Forelimb muscle (tissue), 1 donor: ENCODE measurements around the gene U2SURP. TPM values are rescaled to one million over a fixed set of nuclear protein-coding genes. Genes with fewer than 3 reads are reported as not detected.
"Not testable (repeated sequence)": the region's sequence is repeated elsewhere in the genome, so short reads cannot be mapped to it uniquely, and the experiment has no call there.

Experiments used
- DNase-seq: peaks from one replicate; pipeline ENCODE4 v3.0.0-alpha.2; 2013; ENCODE audit warnings: low read depth
- polyA plus RNA-seq: library from polyadenylated mRNA; unstranded; fragments of 120-200 nt; gene quantifications from one replicate; pipeline ENCODE4 v1.2.1, GENCODE V29; 2013; ENCODE audit not compliant: insufficient read length

Gene U2SURP
- polyA plus RNA-seq, 1 donor: 84.8 TPM

GRCh38 chr3:143011705-143012104 is 10.3 kb downstream of the U2SURP start:
- no peak for DNase-seq

GRCh38 chr3:143014921-143015320 is 13.6 kb downstream of the U2SURP start:
- no peak for DNase-seq

GRCh38 chr3:143016321-143016972 is 15.1 kb downstream of the U2SURP start:
- DNase-seq: no peak

GRCh38 chr3:143024351-143024960 is 23.1 kb downstream of the U2SURP start:
- DNase-seq: no peak

DNA sequence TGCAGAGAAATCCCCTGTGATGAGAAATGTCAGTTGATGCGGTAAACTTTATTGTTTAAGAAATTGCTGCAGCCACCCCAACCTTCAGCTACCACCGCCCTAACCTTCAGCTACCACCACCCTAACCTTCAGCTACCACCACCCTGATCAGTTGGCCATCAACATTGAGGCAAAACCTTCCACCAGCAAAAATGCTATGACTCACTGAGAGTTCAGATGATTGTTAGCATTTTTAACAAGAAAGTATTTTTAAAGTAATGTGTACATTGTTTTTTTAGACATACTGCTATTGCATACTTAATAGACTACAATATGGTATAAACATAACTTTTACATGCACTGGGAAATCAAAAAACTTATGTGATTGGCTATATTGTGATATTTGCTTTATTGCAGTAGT is 30.0 kb downstream of the U2SURP start:
- no peak for DNase-seq

- DNase-seq: not testable (repeated sequence)
These were observed 30.5 kb downstream of the U2SURP start for GRCh38 chr3:143031796-143032387.

DNA sequence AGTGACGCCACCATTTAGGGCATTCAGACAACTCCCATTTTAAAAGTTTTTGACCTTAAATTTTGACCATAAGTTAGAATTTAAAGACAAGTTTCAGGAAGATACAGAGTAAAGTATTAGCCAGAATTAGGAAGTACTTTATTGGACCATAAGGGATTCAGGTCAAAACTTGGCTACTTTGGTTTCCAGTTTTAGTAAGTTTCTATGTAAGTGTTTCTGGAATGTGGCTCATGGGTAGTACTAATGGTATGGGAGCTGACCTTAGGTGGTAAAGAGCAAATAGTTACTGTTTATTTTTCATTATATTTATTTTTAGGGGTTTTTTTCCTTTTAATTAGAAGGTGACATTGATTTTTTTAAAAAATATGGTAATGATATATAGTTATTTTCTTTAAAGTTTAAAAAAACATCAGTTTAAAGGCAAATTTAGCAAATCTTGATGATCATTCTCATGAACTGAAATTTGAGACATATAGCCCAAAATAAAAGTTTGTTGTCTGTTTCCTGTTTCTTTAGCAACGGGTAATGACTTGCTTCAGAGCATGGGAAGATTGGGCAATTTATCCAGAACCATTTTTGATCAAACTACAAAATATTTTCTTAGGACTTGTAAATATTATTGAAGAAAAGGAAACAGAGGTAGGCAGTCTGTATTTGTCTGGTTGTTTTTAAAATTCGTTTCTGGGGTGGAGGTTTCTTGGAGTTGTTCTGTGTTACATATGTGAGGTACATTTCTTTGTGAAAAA is 34.3 kb downstream of the U2SURP start:
- no peak for DNase-seq

DNA sequence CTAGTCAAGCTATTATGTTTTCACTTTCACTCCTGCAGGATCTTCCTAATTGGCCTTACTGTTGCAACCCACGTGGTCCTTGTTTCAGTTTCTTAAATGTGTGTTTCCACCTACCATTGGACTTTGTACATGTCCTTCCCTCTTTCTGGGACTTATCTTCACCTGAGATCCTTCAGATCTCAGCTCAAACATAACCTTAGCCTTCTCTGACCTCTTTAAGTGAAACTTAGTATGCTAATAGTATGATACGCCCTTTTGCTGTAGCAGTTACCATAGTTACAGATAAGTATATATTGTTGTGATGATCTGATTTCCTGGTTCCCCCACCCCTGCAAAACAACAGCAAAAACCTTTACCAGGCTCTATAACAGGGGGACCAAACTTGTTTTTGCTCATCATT is 35.2 kb downstream of the U2SURP start:
- no peak for DNase-seq

DNA sequence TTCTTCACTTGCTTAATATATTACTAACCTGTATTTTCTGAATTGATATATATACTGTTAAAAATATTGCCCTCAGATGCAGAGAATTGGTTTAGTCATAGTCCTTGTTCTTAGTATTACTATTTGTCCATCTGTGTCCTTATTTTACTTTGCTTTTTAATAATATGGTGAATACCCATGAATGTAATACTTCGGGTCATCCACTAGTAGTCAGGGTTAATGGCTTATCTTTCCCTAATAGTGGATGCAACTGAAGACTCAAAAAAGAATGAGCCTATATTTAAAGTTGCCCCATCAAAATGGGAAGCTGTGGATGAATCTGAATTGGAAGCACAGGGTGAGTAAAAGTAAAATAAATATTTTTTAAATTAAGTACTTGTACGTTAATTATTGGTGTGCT is 36.5 kb downstream of the U2SURP start:
- DNase-seq: no peak

- no peak for DNase-seq
These were observed 39.0 kb downstream of the U2SURP start for GRCh38 chr3:143040261-143040879.

DNA sequence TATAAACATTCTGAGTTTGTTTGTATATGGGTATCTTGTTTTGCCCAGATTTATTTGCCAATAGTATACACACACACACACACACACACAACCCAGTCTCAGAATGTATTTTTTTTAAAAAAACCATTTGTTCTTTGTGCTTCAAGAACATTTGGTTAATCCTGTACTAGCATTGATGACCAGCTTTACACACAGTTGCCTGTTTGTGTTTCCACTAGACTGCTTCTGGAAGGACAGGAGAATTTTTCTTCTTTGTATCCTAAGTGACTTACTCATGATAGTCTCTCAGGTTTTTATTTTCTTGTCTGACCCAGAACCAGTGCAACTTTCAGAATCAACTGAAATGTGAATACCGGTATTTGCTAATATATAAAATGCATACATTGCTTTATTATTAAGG is 40.5 kb downstream of the U2SURP start:
- no peak for DNase-seq

GRCh38 chr3:143045639-143046038 is 44.3 kb downstream of the U2SURP start:
- DNase-seq: no peak

DNA sequence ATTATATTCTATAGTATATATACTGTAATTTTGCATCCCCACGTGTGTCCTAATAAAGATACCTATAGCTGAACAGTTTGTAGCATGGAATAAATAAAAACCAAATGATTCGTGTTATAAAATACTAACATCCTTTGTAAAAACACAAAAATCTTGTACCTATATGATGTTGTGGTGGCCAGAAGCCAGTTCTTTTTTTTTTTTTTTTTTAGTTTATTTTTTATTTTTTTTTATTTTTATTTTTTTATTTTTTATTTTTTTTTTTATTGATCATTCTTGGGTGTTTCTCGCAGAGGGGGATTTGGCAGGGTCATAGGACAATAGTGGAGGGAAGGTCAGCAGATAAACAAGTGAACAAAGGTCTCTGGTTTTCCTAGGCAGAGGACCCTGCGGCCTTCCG is 44.7 kb downstream of the U2SURP start:
- not testable (repeated sequence) for DNase-seq

- no peak for DNase-seq
These were observed 52.6 kb downstream of the U2SURP start for GRCh38 chr3:143054011-143054410.

DNA sequence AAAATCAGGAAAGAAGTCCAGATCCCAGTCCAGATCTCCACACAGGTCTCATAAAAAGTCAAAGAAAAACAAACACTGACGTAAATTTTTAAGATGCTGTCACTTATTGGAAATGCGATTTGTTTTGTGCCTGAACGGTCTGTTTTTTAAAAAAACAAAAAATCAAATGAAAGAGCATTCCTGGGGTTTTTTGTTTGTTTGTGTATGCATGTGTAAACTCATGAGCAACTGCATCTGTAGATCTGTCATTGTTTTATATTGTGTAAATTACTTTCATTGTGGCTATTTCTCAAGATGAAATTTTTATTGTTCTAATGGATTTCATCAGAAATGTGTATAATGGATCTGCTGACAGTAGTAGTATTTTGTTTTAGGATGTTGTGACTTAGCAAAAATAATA is 55.0 kb downstream of the U2SURP start:
- no peak for DNase-seq

DNA sequence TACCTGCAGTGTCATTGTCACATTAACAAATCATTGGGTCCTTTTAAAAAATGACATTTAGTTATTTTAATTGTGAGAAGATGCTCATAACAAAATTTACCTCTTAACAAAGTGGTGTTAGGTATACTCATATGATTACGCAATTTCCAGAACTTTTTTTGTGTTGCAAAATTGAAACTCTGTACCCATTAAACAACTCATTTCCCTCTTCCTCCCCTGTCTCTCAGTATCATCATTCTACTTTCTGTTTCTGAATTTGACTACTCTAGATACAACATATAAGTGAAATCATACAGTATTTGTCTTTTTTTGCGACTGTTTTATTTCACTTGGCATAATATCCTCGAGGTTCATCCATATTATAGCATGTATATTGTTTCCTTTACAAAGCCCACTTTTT is 59.5 kb downstream of the U2SURP start:
- no peak for DNase-seq

DNA sequence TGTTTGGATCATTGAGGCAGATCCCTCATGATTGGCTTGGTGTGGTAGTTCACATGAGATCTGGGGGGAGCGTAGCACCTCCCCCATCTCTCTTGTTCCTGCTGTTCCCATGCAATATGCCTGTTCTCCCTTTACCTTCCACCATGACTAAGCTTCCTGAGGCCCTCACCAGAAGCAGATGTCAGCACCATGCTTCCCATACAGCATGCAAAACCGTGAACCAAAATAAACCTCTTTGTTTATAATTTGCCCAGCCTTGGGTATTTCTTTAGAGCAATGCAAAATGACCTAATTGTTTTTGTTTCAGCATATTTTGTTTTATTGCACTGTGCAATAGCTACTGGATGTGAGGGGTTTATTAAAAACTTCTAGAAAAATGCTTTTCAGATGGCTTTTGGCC is 61.6 kb downstream of the U2SURP start:
- no peak for DNase-seq

- DNase-seq: no peak
These were observed 63.4 kb downstream of the U2SURP start for GRCh38 chr3:143064777-143065176.

GRCh38 chr3:143065364-143065763 is 64.0 kb downstream of the U2SURP start:
- DNase-seq: no peak

DNA sequence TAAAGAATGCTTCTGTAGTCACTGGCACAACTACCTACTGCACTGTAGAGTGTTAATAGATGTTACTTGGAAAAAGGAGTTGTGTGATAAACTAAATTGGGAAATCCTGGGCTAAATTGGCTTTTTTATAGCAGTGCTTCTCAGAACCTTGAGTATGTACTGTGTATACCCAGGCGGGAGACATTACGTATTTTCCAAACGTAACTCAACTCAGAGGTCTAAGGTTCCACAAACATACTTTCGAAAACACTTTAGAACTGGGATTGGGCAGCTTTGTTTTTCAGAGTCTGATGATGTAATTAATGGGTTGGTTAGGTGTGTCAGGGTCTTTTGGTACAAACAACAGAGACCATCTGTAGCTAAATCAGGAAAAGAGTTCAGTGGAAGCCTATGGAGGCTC is 64.7 kb downstream of the U2SURP start:
- no peak for DNase-seq

DNA sequence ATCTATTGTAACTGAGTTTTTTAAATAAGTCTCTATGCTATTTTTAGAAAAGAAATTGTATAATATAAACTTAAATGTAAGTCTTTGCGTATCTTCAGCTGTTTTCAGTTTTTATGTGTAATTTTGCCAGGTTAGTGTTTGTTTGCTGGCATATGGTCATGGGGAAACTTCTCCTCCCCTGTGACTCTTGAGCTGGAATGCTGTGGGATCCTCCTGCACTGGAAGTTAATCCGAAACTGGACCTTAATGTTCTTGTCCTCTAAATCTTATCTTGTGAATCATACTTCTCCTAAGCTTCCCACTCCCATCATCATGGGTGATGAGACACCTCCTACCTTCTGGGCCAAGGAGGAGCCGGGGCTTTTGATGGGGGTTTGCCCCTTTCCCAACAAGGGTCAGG is 65.8 kb downstream of the U2SURP start:
- no peak for DNase-seq

- DNase-seq: no peak
These were observed 66.7 kb downstream of the U2SURP start for GRCh38 chr3:143068059-143068458.
